Kasumi-1 (cell line): Measurements from ENCODE around the gene ATG4C.
"Not testable (repeated sequence)": the region's sequence is repeated elsewhere in the genome, so short reads cannot be mapped to it uniquely, and the experiment has no call there.

Source experiments
- DNase-seq, 2 experiments: peaks; one replicate each; lab custom pipeline; 2025; lab: John Stamatoyannopoulos, UW

The ATG4C gene

DNA sequence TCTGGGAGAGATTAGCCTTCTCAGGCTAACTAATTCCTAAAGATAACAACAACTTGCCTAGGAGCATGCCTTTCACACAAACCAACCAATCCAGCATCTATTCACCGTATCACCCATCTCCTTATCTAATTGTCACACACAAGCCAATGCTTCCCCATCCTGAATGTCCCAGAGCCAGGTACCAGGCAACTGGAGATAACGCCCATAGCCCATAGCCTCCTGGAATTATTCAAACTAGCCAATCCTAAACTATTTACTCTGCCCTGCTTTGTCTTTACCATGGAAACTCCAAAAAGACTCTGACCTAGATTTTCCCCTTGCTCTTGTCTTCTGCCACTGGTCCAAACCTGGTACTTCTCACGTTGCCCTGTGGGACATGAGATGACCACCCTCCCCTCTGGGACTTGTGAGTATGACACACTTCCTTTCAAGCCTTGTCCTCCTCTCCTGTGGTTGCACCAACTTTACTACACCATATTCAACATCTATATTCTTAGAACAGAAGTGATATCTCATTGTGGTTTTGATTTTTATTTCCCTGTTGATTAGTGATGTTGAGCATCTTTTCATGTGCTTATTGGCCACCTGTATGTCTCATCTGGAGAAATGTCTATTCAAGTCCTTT is 8.8 kb upstream of the ATG4C start:
- DNase-seq, result no peak

DNA sequence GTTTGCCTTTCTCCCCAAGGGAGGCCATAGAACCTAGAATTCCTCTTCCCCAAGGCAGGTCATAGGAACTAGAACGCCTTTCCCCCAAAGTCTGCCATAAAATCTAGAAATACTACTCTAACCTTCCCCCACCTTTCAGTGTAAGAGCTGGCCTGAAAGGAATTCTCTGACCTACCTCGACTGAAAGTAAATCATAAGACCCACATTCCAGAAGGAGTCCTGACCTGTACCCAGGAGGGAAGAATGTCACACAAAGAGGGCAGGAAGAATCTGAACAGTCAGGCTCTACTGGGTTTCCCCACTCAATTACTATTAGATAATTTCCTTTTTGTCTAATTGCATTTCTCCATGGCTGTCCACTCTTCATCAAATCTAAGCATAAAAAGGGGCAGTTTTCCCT is 5.7 kb upstream of the ATG4C start:
- no peak for DNase-seq

DNA sequence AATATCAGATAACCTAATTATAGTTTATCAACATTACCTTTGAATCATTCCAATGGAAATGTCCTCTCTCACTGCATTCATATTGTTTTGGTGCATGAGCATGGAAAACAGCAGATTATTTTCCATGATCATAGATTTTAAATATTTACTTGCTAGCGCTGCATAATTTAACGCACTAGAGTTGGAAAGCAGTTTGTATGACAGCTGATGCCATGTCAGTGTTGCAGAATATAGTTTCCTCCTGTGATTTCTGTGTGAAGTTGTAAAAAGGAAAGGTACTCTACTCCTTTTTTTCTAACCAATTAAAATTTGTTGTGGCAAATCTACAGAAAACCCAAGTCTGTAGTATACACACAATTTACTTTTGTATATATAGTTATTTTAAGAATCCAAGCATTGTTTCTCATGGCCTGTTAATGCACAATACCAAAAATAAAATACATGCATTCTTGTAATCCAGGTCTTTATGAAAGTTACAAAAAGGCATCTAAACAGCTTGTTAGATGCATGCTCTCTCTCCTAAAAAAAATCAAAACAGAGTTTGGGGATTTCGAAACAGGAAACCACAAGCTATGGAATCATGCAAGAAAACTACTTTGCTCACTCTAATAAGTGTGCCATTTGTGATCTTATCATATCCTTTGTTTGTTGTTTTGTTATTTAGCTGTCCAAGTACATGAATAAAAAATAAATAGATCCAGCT is 1.9 kb upstream of the ATG4C start:
- no peak for DNase-seq

DNA sequence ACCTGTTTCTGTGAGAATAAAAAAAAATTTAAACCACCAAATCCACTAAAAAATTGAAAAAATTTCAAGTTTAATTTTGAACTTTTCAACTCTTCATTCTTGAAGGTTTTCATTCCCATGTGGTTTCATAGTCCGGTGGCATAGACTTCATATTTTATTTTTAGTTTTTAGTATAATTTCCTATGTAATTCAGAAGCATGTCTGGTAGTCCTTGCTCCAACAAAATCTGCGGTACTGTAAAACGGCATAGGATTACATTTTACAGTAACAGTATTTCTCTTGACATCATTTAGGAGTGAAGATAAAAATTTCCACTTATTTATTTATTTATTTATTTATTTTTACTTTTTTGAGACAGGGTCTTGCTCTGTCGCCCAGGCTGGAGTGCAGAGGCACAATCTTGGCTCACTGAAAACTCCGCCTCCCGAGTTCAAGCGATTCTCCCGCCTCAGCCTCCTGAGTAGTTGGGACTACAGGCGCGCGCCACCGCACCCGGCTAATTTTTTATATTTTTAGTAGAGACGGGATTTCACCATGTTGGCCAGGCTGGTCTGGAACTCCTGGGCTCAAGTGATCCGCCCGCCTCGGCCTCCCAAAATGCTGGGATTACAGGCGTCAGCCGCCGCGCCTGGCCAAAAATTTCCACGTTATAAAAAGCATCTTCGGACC is 1.3 kb upstream of the ATG4C start:
- DNase-seq, result not testable (repeated sequence)

DNA sequence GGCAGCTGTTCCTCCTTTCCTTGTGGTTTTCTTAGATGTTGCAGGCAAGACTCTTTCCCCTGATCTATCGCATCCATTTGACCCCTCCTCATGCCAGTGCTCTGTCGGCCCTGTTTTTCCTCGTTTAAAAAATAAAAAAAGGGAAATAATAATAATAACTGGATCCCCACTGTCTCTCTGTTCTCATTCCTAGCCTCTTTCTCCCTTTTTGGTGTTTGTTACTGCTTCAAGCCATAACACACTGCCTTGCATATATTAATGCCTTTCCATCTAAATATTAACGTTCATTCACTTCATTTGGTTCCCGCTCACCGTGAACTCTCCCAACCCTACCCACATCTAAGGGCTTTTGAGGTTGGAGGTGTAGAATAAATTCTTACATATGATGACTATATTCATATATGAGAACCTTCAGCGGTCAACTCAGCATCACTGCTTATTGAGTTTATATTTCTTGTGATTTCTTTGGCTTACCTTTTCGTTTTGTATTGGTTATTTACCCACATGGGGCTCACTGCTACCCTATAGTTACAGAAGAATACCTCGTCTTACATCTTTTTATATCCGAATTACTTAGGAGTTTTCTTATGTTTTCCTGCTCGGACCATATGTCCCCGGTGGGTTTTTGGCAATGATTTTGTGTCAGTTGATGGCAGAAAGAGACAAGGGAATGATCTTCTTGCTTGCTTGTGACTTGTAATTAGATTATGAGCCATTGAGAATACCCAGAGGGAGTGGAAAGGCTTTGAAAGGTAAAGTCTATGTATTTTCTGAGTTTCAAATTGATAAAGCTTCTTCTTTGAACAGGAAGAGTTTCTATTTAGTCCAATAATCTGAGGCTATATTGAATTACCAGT is 805 bp downstream of the ATG4C start:
- peak; percentile 58 to 63 for DNase-seq

DNA sequence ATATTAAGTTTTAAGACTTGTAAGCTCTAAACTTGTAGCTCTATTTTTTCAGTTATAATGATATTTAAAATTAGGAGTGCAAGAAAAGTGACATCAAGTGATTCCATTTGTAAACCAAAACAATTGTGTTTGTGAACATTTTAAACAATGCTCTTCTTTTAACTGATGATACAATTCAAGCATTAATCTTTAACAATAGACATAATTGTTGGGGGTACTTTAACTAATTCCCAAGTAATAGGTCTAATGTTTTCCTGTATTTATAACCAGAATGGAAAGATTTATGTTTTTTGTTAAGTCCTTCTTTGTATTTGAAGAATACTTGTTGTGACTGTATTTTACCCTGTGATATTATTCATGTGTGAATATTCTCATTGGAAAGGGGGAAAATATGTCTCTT is 6.8 kb downstream of the ATG4C start:
- no peak for DNase-seq

DNA sequence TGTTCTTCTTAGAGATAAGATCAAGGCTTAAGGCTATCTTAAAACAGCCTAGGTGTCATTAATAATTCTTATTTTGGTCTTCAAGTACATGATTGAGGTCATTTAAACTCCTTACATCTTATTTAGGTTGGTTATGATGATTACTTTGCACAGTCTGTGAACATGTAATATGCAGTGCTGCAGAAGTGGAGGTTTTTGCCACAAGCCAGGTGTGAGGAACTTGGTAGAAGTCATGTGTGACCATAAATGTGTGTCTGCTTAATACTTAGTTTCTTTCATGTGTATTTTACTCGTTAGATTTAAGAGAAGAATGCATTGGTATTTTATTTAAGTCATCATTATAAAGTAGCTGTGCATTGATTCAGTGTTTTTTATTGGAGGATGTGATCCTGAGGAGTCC is 10.1 kb downstream of the ATG4C start:
- no peak for DNase-seq

DNA sequence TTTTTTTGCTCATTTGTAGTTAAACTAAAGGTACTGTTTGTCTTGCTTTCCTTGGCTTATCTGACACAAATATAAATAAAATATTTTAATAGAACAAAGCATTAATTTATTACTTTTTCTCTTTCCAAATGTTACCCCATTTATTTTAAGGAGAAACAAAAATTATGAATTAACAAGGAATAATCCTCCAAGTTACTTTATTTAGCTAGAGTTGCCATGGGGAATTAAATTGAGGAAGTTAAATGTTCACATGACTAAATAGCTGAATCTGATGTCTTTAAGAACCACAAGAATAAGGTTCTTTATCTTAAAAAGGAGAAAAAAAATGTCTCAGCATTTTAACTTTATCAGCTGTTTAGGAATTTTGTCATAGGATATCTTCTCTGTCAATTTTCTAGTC is 12.3 kb downstream of the ATG4C start:
- peak; percentile 79 to 84 for DNase-seq

DNA sequence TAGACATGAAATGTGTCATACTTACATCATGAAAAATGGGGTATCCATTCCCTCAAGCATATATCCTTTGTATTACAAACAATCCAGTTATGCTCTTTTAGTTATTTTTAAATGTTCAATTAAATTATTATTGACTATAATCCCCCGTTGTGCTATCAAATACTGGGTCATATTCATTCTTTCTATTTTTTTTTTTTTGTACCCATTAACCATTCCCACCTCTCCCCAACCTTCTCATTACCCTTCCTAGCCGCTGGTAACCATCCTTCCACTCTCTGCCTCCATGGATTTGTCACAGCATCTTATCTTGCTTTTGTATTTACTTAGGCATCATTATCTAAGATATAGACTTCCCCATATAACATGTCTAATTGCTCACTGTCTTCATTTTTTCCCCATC is 15.8 kb downstream of the ATG4C start:
- no peak for DNase-seq

DNA sequence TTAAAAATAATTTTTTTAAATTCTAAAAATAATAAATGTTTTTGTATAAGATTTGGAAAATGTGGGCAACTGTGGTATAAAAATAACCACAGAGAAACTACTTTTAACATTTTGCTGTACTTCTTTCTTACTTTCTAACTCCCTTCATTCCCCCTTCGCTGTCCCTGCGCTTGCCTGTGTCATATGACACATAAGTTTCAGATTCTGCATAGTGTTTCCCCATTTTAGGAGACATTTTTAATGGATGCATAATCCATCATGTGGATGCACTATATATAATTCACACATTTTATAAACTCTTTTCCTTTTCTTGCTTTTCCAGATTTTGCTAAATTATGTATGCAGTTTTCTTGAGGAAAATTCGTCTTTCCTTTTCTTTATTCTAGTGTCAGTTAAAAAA is 16.3 kb downstream of the ATG4C start:
- no peak for DNase-seq

DNA sequence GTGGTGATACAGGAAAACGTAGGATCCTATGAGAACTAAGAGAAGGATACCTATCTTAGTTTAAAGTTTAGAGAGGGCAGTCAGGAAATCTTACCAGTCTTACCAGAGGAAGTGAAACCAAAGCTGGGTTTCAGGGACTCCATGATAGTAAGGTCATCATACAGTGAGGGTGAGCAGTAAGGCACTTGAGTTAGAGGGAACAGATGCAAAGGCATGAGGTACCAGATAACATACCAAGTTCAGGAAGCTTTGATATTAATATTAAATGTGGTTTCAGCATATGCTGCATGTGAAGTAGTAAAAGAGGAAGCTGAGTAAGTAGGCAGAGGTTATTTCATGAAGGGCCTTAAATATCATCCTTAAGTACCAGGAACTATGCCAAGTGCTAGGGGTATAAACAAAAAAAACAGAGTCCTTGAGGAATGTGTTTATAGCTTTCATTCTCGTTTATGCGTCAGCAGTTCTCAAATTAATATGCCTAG is 16.9 kb downstream of the ATG4C start:
- peak; percentile 87 to 92 for DNase-seq

DNA sequence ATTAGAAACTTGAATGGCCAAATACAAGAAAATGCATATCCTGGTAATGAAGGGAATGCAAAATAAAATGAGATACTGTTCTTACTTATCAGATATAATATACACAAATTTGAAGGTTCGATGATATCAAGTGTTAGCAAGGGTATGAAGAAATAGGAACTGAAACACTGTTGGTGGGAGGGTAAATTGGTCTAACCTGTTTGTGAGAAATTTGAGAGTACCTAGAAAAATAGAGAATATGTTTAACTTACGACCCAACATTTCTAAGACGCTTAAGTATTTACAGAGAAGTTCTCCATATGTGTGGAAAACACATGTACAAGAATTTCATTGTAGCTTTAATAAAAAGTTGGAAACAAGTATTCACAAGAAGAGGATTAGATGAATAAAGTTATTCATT is 25.9 kb downstream of the ATG4C start:
- DNase-seq, result no peak

DNA sequence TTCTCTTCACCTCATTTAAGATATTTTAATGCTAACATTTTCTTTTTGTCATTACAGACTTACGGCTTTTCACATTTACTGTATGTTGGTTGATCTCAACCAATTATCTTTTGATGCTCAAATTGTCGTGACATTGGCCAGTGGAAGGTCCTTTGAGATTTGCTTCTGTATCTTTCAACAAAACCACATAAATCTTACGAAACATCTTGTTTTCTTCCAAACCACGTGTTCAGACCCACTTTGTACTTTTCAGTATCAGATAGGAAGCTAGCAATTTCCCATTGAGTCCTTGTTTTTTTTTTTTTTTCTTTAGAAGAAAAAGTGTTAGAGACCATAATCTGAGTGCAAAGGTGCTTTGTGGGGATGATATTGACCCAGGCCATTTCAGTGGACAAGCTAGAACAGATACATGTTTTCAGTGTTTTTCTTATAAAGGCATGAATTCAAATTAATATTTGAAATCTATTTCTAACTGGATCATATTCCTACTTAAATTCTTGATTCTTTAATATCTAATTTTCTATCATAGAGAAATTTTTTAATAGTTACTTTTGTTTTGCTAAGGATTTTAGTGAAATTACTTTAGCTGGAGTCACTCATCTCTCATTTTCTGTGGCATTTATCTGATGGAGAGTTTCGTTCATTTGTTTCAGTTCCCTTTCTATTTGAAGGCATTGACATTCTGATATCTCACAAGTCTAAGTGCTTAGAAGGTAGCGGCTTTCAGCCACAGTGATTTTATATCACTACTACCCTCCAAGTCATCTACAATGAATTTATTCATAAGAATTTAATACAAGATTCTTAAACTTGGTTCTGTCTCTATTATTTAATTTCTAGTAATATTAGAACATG is 26.7 kb downstream of the ATG4C start:
- no peak for DNase-seq

DNA sequence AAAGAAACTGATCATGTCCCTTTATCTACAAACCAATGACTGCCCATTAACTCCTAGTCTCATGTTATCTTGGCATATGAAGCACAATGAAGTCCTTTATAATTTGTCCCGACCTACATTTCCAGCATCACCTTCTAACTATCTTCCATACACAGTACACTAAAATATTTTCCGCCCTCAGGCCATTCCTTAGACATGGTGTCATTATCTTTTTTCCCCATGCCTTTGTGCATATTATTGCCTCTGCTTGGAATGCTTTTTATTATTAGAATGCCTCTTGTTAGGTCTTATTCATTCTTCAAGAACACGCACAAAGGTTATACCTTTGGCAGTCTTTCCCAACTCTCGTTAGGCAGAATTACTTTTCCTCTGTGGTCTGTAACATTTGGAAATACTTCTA is 39.6 kb downstream of the ATG4C start:
- DNase-seq, result no peak

DNA sequence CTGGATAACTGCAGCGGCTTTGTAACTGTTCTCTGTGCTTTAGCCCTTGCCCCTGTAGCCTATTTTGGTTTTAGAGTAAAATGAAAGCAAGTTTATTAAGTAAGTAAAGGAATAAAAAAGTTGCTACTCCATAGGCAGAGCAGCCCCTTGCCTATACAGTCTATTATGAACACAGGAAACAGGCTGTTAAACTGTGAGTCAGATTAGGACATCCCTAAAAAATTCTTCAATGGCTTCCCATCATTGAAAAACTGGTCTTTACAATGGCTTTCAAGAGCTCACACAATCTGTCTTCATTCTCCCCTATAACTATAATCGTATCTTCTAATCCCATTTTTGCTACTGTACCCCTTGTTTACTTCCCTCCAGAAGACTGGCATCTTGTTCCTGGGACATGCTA is 43.0 kb downstream of the ATG4C start:
- DNase-seq, result no peak

DNA sequence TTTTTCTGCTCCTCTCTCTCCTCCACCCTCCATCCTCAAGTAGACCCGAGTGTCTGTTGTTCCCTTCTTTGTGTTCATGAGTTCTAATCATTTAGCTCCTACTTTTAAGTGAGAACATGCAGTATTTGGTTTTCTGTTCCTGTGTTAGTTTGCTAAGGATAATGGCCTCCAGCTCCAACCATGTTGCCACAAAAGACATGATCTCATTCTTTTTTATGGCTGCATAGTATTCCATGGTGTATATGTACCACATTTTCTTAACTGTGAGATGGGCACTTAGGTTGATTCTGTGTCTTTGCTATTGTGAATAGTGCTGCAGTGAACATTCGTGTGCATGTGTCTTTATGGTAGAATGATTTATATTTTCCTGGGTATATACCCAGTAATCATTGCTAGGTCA is 43.9 kb downstream of the ATG4C start:
- not testable (repeated sequence) for DNase-seq

DNA sequence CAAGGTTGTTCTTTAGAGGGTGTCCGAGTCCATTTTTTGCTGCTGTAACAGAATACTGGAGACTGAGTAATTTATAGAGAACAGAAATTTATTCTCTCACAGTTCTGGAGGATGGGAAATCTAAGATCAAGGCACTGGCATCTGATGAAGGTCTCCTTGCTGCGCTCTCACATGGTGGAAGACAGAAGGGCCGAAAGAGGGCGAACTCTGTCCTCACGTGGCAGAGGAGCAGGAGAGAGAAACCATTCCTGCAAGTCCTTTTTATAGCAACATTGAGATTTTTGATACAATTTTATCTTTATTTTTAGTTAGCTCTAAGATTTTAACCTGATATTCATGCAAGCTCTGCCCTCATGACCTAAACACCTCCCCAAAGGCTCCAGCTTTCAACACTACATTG is 48.3 kb downstream of the ATG4C start:
- no peak for DNase-seq

DNA sequence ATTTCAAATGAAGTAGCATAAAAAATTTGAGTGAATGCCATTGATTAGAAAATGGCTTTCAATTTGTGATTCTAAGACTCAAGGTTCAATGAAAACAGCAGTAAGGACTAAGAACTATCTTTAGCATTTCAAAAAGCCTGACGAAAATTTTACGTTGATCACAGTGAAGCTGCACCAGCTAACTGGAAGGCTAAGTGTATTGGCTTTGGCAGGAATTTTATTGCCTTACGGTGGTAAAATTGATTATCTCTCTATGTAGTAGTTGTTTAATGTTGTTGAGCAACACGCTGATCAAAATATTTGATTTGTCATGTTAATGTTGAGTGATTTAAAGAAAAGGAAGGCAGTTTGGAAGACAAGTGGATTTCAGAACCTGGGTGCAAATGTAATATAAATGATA is 49.6 kb downstream of the ATG4C start:
- DNase-seq, result no peak

DNA sequence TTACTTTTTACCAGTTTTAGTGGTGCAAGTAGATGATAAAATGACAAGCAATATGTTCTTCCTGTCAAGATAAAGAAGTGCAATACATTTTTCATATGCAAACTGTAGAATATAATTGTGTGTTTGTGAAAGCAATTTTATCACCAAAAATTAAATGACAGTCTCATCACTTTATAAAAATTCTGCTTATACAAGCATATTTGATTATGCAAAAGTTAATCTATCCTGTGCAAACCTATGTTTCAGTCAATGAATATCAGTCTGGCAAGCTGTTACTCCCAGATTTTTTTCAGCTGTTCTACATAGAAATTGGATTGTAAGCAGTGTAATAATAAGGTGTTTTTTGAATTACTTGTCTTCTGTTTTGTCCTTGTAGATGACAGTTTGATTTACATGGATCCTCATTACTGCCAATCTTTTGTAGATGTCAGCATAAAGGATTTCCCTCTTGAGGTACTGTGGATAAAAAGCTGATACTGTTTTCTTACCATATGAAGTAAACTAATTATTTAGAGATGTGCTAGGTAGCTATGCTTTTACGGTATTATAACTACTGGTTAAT is 50.5 kb downstream of the ATG4C start:
- DNase-seq, result no peak

DNA sequence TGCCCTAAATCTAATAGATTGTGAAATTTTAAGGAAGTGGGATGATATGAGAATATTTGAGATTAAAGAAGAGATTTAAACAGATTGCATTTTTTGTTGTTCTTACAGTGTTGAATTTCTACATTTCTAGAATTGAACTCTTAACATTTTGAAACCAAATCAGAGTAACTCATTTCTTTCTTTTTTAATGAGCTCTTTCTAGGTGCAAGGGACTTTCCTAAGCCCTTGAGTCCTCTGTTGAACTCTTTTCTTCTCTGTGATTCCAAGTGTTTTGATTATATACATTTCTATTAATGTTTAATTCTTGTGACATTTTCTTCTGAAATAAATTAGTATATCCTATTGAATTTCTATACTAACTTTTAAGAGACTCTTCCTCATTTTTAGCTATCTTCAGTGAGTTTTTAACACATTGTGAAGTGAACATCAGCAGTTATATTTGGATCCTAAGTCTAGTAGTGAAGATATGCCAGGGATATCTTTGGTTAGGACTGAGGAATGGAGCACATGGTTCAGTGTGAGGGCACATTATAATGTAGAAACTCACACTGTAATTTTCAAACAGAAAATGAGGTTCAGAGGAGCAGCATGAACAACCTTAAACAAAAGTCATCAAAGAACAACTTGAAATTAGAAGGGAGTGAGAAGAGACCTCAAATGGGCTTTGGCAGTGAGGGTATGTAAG is 53.1 kb downstream of the ATG4C start:
- no peak for DNase-seq

DNA sequence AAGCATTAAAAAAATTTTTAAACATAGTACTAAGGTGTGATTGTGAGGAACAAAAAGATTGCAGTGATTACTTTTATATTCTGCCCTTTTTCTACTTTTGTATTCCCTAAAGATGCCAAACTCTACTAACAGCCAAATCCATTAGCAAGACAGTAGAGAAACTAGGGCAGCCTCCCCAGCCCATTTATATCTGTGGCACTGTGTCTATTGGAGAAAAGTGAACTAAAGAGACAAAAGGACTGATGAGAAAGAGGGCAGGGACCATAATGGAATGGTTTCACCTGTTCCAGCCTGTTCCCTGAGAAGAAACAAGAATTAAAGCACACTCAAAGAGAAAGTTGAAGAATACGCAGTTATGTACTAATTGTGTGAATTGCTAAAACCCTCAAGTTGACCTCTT is 56.6 kb downstream of the ATG4C start:
- no peak for DNase-seq
